Cerebellar nuclear complex (tissue), 1 donor: ENCODE results near the gene HSPA1A.
"Not testable (repeated sequence)": the region's sequence is repeated elsewhere in the genome, so short reads cannot be mapped to it uniquely, and the experiment has no call there.

Experiments used
- DNase-seq, 2 experiments: peaks; one replicate each; lab custom pipeline; 2025; lab: John Stamatoyannopoulos, UW

The HSPA1A gene

DNA sequence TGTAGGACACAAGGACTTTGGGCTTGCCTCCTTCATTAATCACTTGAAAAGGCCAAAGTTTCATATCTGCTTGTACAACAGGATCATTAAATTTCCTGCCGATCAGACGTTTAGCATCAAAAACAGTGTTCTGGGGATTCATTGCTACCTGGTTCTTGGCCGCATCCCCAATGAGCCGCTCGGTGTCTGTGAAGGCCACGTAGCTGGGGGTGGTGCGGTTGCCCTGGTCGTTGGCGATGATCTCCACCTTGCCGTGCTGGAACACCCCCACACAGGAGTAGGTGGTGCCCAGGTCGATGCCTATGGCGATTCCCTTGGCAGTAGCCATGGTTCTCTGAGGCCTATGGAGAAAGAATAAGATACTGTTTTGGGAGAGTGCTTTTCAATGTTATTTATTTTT lies 3.7 kb upstream of the HSPA1A start:
- DNase-seq = no peak

- DNase-seq = no peak
Measured at GRCh38 chr6:31813465-31813849, 1.9 kb upstream of the HSPA1A start.

DNA sequence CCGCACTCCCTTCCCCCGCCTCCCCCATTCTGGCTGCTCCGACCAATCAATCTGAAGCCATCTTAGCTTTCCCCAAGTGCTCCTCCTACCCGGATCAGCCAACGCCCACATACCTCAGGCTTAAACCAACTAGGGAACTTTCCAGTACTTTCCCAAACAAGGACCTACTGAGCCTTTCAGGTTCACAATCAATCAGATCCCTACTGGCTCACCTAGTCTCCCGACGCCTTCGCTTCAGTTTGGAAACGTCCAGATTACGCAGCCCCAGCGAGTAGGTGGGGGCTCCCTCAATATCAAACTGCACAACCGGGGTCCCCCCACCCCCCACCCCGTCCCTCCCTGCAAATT lies 692 bp upstream of the HSPA1A start:
- DNase-seq = peak; percentile 79 to 84

DNA sequence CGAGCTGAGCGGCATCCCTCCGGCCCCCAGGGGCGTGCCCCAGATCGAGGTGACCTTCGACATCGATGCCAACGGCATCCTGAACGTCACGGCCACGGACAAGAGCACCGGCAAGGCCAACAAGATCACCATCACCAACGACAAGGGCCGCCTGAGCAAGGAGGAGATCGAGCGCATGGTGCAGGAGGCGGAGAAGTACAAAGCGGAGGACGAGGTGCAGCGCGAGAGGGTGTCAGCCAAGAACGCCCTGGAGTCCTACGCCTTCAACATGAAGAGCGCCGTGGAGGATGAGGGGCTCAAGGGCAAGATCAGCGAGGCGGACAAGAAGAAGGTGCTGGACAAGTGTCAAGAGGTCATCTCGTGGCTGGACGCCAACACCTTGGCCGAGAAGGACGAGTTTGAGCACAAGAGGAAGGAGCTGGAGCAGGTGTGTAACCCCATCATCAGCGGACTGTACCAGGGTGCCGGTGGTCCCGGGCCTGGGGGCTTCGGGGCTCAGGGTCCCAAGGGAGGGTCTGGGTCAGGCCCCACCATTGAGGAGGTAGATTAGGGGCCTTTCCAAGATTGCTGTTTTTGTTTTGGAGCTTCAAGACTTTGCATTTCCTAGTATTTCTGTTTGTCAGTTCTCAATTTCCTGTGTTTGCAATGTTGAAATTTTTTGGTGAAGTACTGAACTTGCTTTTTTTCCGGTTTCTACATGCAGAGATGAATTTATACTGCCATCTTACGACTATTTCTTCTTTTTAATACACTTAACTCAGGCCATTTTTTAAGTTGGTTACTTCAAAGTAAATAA lies 2.0 kb downstream of the HSPA1A start:
- not testable (repeated sequence) for DNase-seq

DNA sequence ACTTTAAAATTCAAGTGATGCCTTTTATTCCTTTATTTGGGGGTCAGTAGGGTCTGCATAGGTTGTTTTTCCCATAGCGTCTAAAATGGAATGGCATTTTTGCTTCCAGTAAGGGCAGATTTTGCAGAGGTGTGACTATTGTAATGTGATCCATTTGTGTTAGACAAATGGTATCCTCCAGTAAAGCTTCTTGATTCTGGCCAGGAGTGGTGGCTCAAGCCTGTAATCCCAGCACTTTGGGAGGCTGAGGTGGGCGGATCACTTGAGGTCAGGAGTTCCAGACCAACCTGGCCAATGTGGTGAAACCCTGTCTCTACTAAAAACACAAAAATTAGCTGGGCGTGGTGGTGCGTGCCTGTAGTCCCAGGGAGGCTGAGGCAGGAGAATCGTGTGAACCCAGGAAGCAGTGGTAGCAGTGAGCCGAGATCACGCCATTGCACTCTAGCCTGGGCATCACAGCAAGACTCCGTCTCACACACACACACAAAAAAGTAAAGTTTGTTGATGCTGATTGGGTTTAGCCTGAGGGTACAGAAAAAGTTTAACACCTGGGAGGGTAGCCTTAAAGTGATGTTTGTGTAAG lies 2.7 kb downstream of the HSPA1A start:
- not testable (repeated sequence) for DNase-seq

- DNase-seq = no peak
Measured at GRCh38 chr6:31819871-31820299, 4.5 kb downstream of the HSPA1A start.

- DNase-seq = not testable (repeated sequence)
Measured at GRCh38 chr6:31820399-31820798, 5.1 kb downstream of the HSPA1A start.

DNA sequence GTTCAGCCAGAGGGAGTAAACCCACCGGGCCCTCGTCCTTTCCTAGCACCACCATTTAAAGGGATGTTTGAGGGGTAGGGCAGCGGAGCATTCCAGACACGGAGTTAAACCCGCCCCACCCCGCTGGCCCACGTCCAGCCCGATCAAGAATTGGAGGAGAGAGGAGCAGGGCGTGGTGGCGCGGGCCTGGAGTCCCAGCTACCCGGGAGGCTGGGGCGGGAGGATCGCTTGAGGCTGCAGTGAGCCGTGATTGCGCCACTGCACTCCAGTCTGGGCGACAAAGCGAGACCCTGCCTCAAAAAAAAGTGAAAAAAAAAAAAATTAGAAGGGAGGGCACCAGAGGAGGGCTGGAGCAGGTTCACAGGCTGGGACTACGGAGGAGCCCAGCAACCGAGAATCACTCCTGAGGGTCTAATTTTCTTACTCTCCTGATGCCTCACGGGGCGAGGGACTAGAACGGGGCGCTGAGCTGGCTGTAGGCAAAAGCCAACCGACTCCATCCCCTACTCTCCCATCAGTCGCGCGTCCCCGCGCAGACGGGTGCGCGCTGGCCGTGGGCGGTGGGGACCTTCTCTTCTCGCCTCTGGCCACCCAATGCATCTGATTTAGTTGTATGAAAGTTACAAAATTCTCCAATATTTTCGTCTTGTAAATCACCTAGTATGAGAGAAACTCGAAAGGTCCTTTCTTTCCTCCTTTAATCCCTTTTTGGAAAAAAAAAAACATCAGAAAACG lies 6.1 kb downstream of the HSPA1A start:
- peak in 1 of 2 experiments; percentile 42 for DNase-seq

- no peak for DNase-seq
Measured at GRCh38 chr6:31822036-31822821, 6.9 kb downstream of the HSPA1A start.

GRCh38 chr6:31823592-31824196 lies 8.4 kb downstream of the HSPA1A start:
- DNase-seq = not testable (repeated sequence)

DNA sequence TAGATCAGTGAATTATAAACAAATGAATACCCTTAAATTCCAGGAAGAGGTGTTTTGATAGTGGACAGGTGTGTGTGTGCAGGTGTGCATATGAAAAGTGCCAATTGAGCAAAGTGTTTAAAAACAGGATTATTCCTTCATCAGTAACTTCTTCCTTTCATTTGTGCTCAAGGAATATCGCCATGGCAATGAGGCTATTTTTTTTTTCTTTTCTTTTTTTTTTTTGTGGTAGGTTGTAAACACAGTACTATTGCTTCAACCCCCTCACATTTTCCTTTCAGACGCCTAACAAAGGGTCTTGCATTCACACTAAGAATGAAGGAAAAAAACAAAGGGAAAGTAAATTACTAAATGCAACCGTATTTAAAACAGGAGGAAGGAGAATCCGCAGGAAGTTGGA lies 10.2 kb downstream of the HSPA1A start:
- no peak for DNase-seq

DNA sequence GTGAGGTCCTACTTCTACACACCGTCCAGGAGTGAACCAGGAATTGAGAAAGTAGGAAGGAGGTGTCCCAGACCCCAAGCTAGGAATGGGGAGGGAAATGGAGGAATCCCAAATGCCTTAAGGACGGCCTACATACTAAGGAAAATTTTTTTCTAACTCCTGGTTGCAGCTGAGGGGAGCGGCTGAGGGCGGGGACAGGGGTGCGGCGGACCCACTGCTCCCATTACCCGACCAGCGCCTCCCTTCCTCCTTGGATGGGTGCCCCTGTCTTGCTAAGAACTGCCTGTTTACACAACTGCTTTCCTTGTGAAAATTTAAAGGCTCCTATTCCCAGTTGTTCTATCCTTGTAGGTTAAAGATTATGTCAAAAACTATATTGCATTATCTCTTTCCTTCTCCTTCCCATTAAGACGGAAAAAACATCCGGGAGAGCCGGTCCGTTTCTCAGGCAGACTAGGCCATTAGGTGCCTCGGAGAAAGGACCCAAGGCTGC lies 11.5 kb downstream of the HSPA1A start:
- DNase-seq = no peak

DNA sequence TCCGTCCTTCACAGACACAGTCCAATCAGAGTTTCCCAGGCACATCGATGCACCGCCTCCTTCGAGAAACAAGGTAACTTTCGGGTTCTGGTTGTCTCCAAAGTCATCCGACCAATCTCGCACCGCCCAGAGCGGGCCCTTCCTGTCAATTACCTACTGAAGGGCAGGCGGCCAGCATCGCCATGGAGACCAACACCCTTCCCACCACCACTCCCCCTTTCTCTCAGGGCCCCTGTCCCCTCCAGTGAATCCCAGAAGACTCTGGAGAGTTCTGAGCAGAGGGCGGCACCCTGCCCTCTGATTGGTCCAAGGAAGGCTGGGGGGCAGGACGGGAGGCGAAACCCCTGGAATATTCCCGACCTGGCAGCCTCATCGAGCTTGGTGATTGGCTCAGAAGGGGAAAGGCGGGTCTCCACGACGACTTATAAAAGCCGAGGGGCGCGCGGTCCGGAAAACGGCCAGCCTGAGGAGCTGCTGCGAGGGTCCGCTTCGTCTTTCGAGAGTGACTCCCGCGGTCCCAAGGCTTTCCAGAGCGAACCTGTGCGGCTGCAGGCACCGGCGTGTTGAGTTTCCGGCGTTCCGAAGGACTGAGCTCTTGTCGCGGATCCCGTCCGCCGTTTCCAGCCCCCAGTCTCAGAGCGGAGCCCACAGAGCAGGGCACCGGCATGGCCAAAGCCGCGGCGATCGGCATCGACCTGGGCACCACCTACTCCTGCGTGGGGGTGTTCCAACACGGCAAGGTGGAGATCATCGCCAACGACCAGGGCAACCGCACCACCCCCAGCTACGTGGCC lies 12.1 kb downstream of the HSPA1A start, which contains the start of gene HSPA1B:
Gene HSPA1B (plus strand): TSS at position 453 of the 794 bp plus-strand sequence. CDS start 213 bp downstream, at position 666.
- peak; percentile 91 to 97 for DNase-seq

DNA sequence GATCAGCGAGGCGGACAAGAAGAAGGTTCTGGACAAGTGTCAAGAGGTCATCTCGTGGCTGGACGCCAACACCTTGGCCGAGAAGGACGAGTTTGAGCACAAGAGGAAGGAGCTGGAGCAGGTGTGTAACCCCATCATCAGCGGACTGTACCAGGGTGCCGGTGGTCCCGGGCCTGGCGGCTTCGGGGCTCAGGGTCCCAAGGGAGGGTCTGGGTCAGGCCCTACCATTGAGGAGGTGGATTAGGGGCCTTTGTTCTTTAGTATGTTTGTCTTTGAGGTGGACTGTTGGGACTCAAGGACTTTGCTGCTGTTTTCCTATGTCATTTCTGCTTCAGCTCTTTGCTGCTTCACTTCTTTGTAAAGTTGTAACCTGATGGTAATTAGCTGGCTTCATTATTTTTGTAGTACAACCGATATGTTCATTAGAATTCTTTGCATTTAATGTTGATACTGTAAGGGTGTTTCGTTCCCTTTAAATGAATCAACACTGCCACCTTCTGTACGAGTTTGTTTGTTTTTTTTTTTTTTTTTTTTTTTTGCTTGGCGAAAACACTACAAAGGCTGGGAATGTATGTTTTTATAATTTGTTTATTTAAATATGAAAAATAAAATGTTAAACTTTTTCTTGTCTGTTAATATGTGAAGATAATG lies 14.4 kb downstream of the HSPA1A start:
- peak in 1 of 2 experiments; percentile 25 for DNase-seq

GRCh38 chr6:31830886-31831335 lies 15.6 kb downstream of the HSPA1A start:
- no peak for DNase-seq

GRCh38 chr6:31831350-31832215 lies 16.2 kb downstream of the HSPA1A start:
- DNase-seq = no peak

GRCh38 chr6:31834367-31835250 lies 19.3 kb downstream of the HSPA1A start:
- DNase-seq = peak in 1 of 2 experiments; percentile 48

DNA sequence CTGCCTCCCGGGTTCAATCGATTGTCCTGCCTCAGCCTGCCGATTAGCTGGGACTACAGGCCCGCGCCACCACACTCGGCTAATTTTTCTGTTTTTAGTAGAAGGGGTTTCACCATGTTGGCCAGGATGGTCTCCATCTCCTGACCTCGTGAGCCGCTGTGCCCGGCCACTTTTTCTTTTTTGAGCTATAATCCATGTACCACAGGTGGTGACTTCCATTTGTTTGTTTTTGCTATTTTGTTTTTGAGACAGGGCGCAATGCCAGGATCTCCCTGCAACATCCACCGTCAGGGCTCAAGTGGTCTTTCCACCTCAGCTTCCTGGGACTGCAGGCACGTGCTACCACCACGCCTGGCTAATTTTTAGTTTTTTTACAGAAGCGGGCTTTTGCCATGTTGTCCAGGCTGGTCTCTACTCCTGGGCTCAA lies 20.7 kb downstream of the HSPA1A start:
- no peak for DNase-seq
